Measurements from ENCODE around the gene MAPK8.

MAPK8 gene

GRCh38 chr10:48306265-48306869, at the start of gene MAPK8:
TSS of gene MAPK8 (plus strand) at chr10:48306677. CDS start at chr10:48401661, 94,984 bp downstream.
- peak within 1 kb of the TSS; percentile 71 for H3K4me3 ChIP-seq (ENCODE audit: insufficient read length, low read depth)

GRCh38 chr10:48257407-48257961, 49.0 kb upstream of the MAPK8 start:
- no peaks in the 10 kb centered on the region for H3K9me3 ChIP-seq (ENCODE audit: insufficient read depth, low read length)

More at GRCh38 chr10:48306265-48306869, at the start of gene MAPK8:
- peaks cover 19% of the 10 kb centered on the region for H3K27me3 ChIP-seq (ENCODE audit: insufficient read depth, insufficient read length)
- DNase-seq (ENCODE audit: low read depth, low spot score): peak; percentile 81
- H3K9ac ChIP-seq (ENCODE audit: insufficient read length, low read depth): peak within 1 kb of the TSS; percentile 86
- TF ChIP-seq SUZ12 (IDR thresholded peaks at IDR 0.05; ENCODE audit: extremely low read depth, insufficient read depth, insufficient read length) (no peak), YY1 (IDR thresholded peaks at IDR 0.05; ENCODE audit: insufficient read depth, insufficient read length) (no peak), ZNF274 (IDR thresholded peaks at IDR 0.05; ENCODE audit: low read depth, low read length) (no peak)
- H3K36me3 ChIP-seq (ENCODE audit: insufficient read depth, insufficient read length, low read length): peaks cover 3% of the 10 kb centered on the region
- peaks cover 2% of the 10 kb centered on the region for H3K4me1 ChIP-seq (ENCODE audit: insufficient read depth, insufficient read length)
- no peaks in the 10 kb centered on the region for H3K9me3 ChIP-seq (ENCODE audit: insufficient read depth, low read length)

GRCh38 chr10:48258105-48258504, 48.4 kb upstream of the MAPK8 start:
- H3K9me3 ChIP-seq (ENCODE audit: insufficient read depth, low read length): no peaks in the 10 kb centered on the region
- TF ChIP-seq YY1 (IDR thresholded peaks at IDR 0.05; ENCODE audit: insufficient read depth, insufficient read length) (no peak), SUZ12 (IDR thresholded peaks at IDR 0.05; ENCODE audit: extremely low read depth, insufficient read depth, insufficient read length) (no peak), ZNF274 (IDR thresholded peaks at IDR 0.05; ENCODE audit: low read depth, low read length) (no peak)

More at GRCh38 chr10:48257407-48257961, 49.0 kb upstream of the MAPK8 start:
- Histone ChIP-seq H3K4me1 (ENCODE audit: insufficient read depth, insufficient read length) (no peaks in the 10 kb centered on the region), H3K27me3 (ENCODE audit: insufficient read depth, insufficient read length) (no peaks in the 10 kb centered on the region), H3K36me3 (ENCODE audit: insufficient read depth, insufficient read length, low read length) (no peaks in the 10 kb centered on the region), H3K9ac (ENCODE audit: insufficient read length, low read depth) (no peak overlapping the region), H3K4me3 (ENCODE audit: insufficient read length, low read depth) (no peak overlapping the region)
- TF ChIP-seq SUZ12 (IDR thresholded peaks at IDR 0.05; ENCODE audit: extremely low read depth, insufficient read depth, insufficient read length) (no peak), ZNF274 (IDR thresholded peaks at IDR 0.05; ENCODE audit: low read depth, low read length) (no peak), YY1 (IDR thresholded peaks at IDR 0.05; ENCODE audit: insufficient read depth, insufficient read length) (no peak)
- DNase-seq (ENCODE audit: low read depth, low spot score): no peak

GRCh38 chr10:48266528-48266927, 39.9 kb upstream of the MAPK8 start:
- Histone ChIP-seq H3K4me3 (ENCODE audit: insufficient read length, low read depth) (no peak overlapping the region), H3K36me3 (ENCODE audit: insufficient read depth, insufficient read length, low read length) (no peaks in the 10 kb centered on the region), H3K4me1 (ENCODE audit: insufficient read depth, insufficient read length) (peaks cover 2% of the 10 kb centered on the region), H3K9me3 (ENCODE audit: insufficient read depth, low read length) (no peaks in the 10 kb centered on the region), H3K9ac (ENCODE audit: insufficient read length, low read depth) (no peak overlapping the region), H3K27me3 (ENCODE audit: insufficient read depth, insufficient read length) (no peaks in the 10 kb centered on the region)
- no peak for DNase-seq (ENCODE audit: low read depth, low spot score)
- no peak for TF ChIP-seq ZNF274 (IDR thresholded peaks at IDR 0.05; ENCODE audit: low read depth, low read length)
- TF ChIP-seq SUZ12 (IDR thresholded peaks at IDR 0.05; ENCODE audit: extremely low read depth, insufficient read depth, insufficient read length): no peak
- no peak for TF ChIP-seq YY1 (IDR thresholded peaks at IDR 0.05; ENCODE audit: insufficient read depth, insufficient read length)

More at GRCh38 chr10:48258105-48258504, 48.4 kb upstream of the MAPK8 start:
- H3K4me1 ChIP-seq (ENCODE audit: insufficient read depth, insufficient read length): no peaks in the 10 kb centered on the region
- no peak overlapping the region for H3K4me3 ChIP-seq (ENCODE audit: insufficient read length, low read depth)
- no peak for DNase-seq (ENCODE audit: low read depth, low spot score)
- H3K9ac ChIP-seq (ENCODE audit: insufficient read length, low read depth): no peak overlapping the region
- H3K36me3 ChIP-seq (ENCODE audit: insufficient read depth, insufficient read length, low read length): no peaks in the 10 kb centered on the region
- no peaks in the 10 kb centered on the region for H3K27me3 ChIP-seq (ENCODE audit: insufficient read depth, insufficient read length)

GRCh38 chr10:48271047-48271730, 35.3 kb upstream of the MAPK8 start:
- no peak overlapping the region for H3K9ac ChIP-seq (ENCODE audit: insufficient read length, low read depth)
- DNase-seq (ENCODE audit: low read depth, low spot score): no peak

GRCh38 chr10:48272682-48273081, 33.8 kb upstream of the MAPK8 start:
- DNase-seq (ENCODE audit: low read depth, low spot score): no peak
- Histone ChIP-seq H3K4me1 (ENCODE audit: insufficient read depth, insufficient read length) (peaks cover 7% of the 10 kb centered on the region), H3K9me3 (ENCODE audit: insufficient read depth, low read length) (no peaks in the 10 kb centered on the region), H3K4me3 (ENCODE audit: insufficient read length, low read depth) (no peak overlapping the region), H3K9ac (ENCODE audit: insufficient read length, low read depth) (no peak overlapping the region), H3K36me3 (ENCODE audit: insufficient read depth, insufficient read length, low read length) (no peaks in the 10 kb centered on the region), H3K27me3 (ENCODE audit: insufficient read depth, insufficient read length) (no peaks in the 10 kb centered on the region)
- no peak for TF ChIP-seq ZNF274 (IDR thresholded peaks at IDR 0.05; ENCODE audit: low read depth, low read length)
- no peak for TF ChIP-seq SUZ12 (IDR thresholded peaks at IDR 0.05; ENCODE audit: extremely low read depth, insufficient read depth, insufficient read length)
- TF ChIP-seq YY1 (IDR thresholded peaks at IDR 0.05; ENCODE audit: insufficient read depth, insufficient read length): no peak

More at GRCh38 chr10:48271047-48271730, 35.3 kb upstream of the MAPK8 start:
- TF ChIP-seq SUZ12 (IDR thresholded peaks at IDR 0.05; ENCODE audit: extremely low read depth, insufficient read depth, insufficient read length) (no peak), ZNF274 (IDR thresholded peaks at IDR 0.05; ENCODE audit: low read depth, low read length) (no peak)
- no peaks in the 10 kb centered on the region for H3K9me3 ChIP-seq (ENCODE audit: insufficient read depth, low read length)
- peaks cover 7% of the 10 kb centered on the region for H3K4me1 ChIP-seq (ENCODE audit: insufficient read depth, insufficient read length)
- no peak overlapping the region for H3K4me3 ChIP-seq (ENCODE audit: insufficient read length, low read depth)
- no peaks in the 10 kb centered on the region for H3K27me3 ChIP-seq (ENCODE audit: insufficient read depth, insufficient read length)
- no peaks in the 10 kb centered on the region for H3K36me3 ChIP-seq (ENCODE audit: insufficient read depth, insufficient read length, low read length)

GRCh38 chr10:48273741-48274140, 32.7 kb upstream of the MAPK8 start:
- Histone ChIP-seq H3K27me3 (ENCODE audit: insufficient read depth, insufficient read length) (no peaks in the 10 kb centered on the region), H3K4me1 (ENCODE audit: insufficient read depth, insufficient read length) (peaks cover 7% of the 10 kb centered on the region), H3K9me3 (ENCODE audit: insufficient read depth, low read length) (no peaks in the 10 kb centered on the region), H3K4me3 (ENCODE audit: insufficient read length, low read depth) (no peak overlapping the region), H3K36me3 (ENCODE audit: insufficient read depth, insufficient read length, low read length) (no peaks in the 10 kb centered on the region), H3K9ac (ENCODE audit: insufficient read length, low read depth) (no peak overlapping the region)
- no peak for DNase-seq (ENCODE audit: low read depth, low spot score)
- TF ChIP-seq YY1 (IDR thresholded peaks at IDR 0.05; ENCODE audit: insufficient read depth, insufficient read length) (no peak), SUZ12 (IDR thresholded peaks at IDR 0.05; ENCODE audit: extremely low read depth, insufficient read depth, insufficient read length) (no peak), ZNF274 (IDR thresholded peaks at IDR 0.05; ENCODE audit: low read depth, low read length) (no peak)
